ENCODE measurements around the gene CSTF1.

Gene CSTF1

DNA sequence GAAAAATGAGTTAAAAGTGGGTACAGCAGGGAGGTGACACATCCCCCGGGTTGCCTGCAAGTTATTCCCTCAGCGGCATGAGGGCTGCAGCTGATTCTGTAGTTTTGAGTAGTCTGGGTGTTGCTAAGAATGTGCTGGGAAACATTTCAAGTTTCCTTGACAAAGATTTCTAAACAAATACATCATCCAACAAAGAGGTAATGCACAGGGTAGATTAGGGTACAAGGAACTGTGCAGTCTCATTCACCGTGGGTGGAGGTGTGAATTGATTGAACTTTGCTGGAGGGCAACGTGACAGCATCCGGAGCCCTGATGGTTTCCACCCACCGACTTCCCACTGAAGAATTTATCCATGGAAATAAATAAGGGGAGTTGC lies 41.4 kb downstream of the CSTF1 start:
- peak; percentile 60 for DNase-seq (ENCODE audit: low read depth)
- H3K4me3 ChIP-seq (ENCODE audit: control insufficient read depth, low read depth, low read length): no peak overlapping the region
- TF ChIP-seq, protein P1, sequence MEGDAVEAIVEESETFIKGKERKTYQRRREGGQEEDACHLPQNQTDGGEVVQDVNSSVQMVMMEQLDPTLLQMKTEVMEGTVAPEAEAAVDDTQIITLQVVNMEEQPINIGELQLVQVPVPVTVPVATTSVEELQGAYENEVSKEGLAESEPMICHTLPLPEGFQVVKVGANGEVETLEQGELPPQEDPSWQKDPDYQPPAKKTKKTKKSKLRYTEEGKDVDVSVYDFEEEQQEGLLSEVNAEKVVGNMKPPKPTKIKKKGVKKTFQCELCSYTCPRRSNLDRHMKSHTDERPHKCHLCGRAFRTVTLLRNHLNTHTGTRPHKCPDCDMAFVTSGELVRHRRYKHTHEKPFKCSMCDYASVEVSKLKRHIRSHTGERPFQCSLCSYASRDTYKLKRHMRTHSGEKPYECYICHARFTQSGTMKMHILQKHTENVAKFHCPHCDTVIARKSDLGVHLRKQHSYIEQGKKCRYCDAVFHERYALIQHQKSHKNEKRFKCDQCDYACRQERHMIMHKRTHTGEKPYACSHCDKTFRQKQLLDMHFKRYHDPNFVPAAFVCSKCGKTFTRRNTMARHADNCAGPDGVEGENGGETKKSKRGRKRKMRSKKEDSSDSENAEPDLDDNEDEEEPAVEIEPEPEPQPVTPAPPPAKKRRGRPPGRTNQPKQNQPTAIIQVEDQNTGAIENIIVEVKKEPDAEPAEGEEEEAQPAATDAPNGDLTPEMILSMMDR (IDR thresholded peaks at IDR 0.05; ENCODE audit: control insufficient read depth, insufficient read depth, low read depth, low read length, missing control alignments): no peak

- TF ChIP-seq, protein P1 (IDR thresholded peaks at IDR 0.05; ENCODE audit: control insufficient read depth, insufficient read depth, low read depth, low read length, missing control alignments): no peak
- no peak for DNase-seq (ENCODE audit: low read depth)
Measured at GRCh38 chr20:56437196-56437960, 44.9 kb downstream of the CSTF1 start.

DNA sequence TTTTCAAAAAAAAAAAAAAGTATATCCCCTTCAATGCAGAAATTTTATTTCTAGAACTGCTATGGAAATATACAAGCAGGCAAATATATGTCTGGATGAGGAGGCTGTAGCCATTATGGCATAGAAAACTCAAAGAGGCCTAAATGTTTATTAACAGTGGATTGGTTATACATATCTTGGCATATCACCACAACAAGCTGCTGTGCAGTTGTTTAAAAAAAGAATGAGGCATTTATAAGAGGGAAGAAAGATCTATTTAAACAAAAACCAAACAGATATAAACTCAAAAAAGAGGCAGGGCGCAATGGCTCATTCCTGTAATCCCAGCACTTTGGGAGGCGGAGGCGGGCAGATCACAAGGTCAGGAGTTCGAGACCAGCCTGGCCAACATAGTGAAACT lies 45.8 kb downstream of the CSTF1 start:
- TF ChIP-seq, protein P1 (IDR thresholded peaks at IDR 0.05; ENCODE audit: control insufficient read depth, insufficient read depth, low read depth, low read length, missing control alignments): no peak
- no peak for DNase-seq (ENCODE audit: low read depth)
- no peak overlapping the region for H3K4me3 ChIP-seq (ENCODE audit: control insufficient read depth, low read depth, low read length)

More at GRCh38 chr20:56437196-56437960, 44.9 kb downstream of the CSTF1 start:
- H3K4me3 ChIP-seq (ENCODE audit: control insufficient read depth, low read depth, low read length): no peak overlapping the region

- no peak overlapping the region for H3K4me3 ChIP-seq (ENCODE audit: control insufficient read depth, low read depth, low read length)
- peak; percentile 95 for DNase-seq (ENCODE audit: low read depth)
- TF ChIP-seq, protein P1 (IDR thresholded peaks at IDR 0.05; ENCODE audit: control insufficient read depth, insufficient read depth, low read depth, low read length, missing control alignments): no peak
Measured at GRCh38 chr20:56439771-56440291, 47.4 kb downstream of the CSTF1 start.

- DNase-seq (ENCODE audit: low read depth): no peak
- no peak overlapping the region for H3K4me3 ChIP-seq (ENCODE audit: control insufficient read depth, low read depth, low read length)
- TF ChIP-seq, protein P1 (IDR thresholded peaks at IDR 0.05; ENCODE audit: control insufficient read depth, insufficient read depth, low read depth, low read length, missing control alignments): no peak
Measured at GRCh38 chr20:56440346-56441007, 48.0 kb downstream of the CSTF1 start.

DNA sequence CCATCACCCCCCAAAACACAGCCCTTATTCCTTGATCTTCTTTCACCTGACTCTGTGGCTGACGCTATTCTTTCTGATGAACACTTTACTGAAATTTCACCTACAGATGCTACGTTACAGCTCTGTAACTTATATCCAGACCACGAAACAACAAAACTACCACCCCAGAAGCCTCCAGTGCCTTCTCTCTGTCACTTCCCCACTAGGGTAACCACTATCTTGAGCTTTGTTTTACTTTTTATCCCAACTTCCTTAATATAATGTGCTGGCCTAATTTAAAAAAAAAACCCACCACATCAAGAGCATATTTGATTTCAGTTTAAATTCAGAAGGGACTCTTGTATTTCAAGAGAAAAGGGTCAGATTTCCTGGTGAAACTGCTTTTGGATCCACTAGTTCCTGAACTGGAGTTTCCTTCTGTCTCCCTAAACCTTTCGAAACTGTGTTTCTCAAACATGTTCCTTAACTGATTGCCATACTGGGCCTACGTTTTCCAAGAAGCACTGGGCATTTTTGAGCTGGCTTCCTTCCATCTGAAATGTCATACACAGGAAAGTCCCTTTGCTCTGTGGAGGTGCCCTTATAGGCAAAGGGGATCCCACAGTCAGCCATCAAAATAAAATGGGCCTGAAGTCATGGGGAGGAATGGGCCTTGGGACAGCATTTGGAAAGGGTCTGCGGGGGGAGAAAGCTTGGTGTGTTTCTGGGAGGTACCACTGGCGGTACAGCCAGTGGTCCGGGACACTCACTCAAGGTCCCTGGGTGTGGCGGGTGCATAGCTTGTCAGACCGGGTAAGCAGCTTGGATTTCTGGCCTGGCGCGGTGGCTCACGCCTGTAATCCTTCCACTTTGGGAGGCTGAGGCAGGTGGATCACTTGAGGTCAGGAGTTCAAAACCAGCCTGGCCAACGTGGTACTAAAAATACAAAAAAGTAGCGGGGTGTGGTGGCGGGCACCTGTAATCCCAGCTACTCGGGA lies 50.2 kb downstream of the CSTF1 start:
- no peak overlapping the region for H3K4me3 ChIP-seq (ENCODE audit: control insufficient read depth, low read depth, low read length)
- TF ChIP-seq, protein P1 (IDR thresholded peaks at IDR 0.05; ENCODE audit: control insufficient read depth, insufficient read depth, low read depth, low read length, missing control alignments): no peak
- no peak for DNase-seq (ENCODE audit: low read depth)

Measured in AG09309 (cell line).